K562 (cell line): ENCODE measurements around the gene TPK1. TPM values are rescaled to one million over a fixed set of nuclear protein-coding genes. Genes with fewer than 3 reads are reported as not detected.

Experiments
- ATAC-seq: fragments of 200-7000 bp; cut with Tn5 transposase; 3 replicates; pipeline ENCODE4 v1.9.1; 2020; ENCODE audit warnings: moderate library complexity
- BruUV-seq: library from RNA; stranded (reverse); fragments of 400-500 nt; replicated peaks from 2 replicates; lab custom pipeline; 2021; lab: Mats Ljungman, UMichigan
- CTCF ChIA-PET: fragments of 300-600 bp; formaldehyde crosslinking; extraction: SDS; loops from one replicate; lab custom pipeline; 2021; ENCODE audit warnings: low intra/inter-chr PET ratio; lab: Yijun Ruan, JAX
- POLR2A ChIA-PET: fragments of 300-600, 350-650 bp; sonication (Branson Sonifier 250); formaldehyde crosslinking; extraction: SDS; loops from one replicate; lab custom pipeline; 2021; ENCODE audit warnings: antibody characterized with exemption, inconsistent platforms; lab: Yijun Ruan, JAX
- DNase-seq, 4 experiments: peaks; one replicate each; pipeline versions ENCODE4 v3.0.0 to v3.0.0-alpha.2; 2011 to 2018; ENCODE audit warnings: low spot score in 3 of 4, mixed read lengths in 3 of 4; ENCODE audit errors: extremely low read depth in 1 of 4
- FAIRE-seq: peaks from 2 replicates; lab custom pipeline; 2011; peaks lifted over from hg19 to GRCh38; lab: Jason Lieb, UNC
- H2AFZ ChIP-seq: 2 replicates; pipeline ENCODE4 v1.6.0; 2011; ENCODE audit warnings: low read depth, low read length, control low read depth, inconsistent platforms
- H3K27ac ChIP-seq: fragments of 200-600 bp; 3 replicates; pipeline ENCODE4 v1.8.0; 2011; ENCODE audit warnings: low read depth, mild to moderate bottlenecking, control low read depth, inconsistent platforms, low read length, moderate library complexity, mixed read lengths; ENCODE audit errors: extremely low read depth
- H3K27me3 ChIP-seq, 2 experiments: fragments of 300-600 bp in 1 of 2; 2 replicates in 1 of 2; 3 replicates in 1 of 2; pipeline versions ENCODE4 v1.6.0 to v1.8.0; 2011; ENCODE audit warnings: inconsistent platforms in 2 of 2, low read length in 2 of 2, mild to moderate bottlenecking in 1 of 2, mixed read lengths in 1 of 2, moderate library complexity in 1 of 2; ENCODE audit not compliant: control insufficient read depth in 2 of 2, insufficient read depth in 2 of 2
- H3K36me3 ChIP-seq: fragments of 300-600 bp; 3 replicates; pipeline ENCODE4 v1.8.0; 2011; ENCODE audit warnings: mild to moderate bottlenecking, low read length, inconsistent platforms; ENCODE audit not compliant: control insufficient read depth, insufficient read depth
- H3K4me1 ChIP-seq, 2 experiments: fragments of 200-600 bp in 1 of 2; replicated peaks in 1 of 2; 2 replicates in 1 of 2; 3 replicates in 1 of 2; pipeline versions ENCODE4 v1.5.1 to v1.8.0; 2011; ENCODE audit warnings: inconsistent platforms in 2 of 2, low read length in 2 of 2, mild to moderate bottlenecking in 1 of 2, mixed read lengths in 1 of 2, moderate library complexity in 1 of 2; ENCODE audit not compliant: control insufficient read depth in 2 of 2, insufficient read depth in 2 of 2
- H3K4me2 ChIP-seq: 2 replicates; pipeline ENCODE4 v1.6.1; 2011; ENCODE audit warnings: low read length, control low read depth, inconsistent platforms, mixed read lengths; ENCODE audit not compliant: insufficient read depth
- H3K4me3 ChIP-seq: fragments of 200-600 bp; sonication (generic), shearing (Covaris generic); 2 replicates; pipeline ENCODE4 v1.5.1; 2016; ENCODE audit warnings: control low read depth, inconsistent platforms
- H3K79me2 ChIP-seq: fragments of 200-600 bp; 3 replicates; pipeline ENCODE4 v1.8.0; 2011; ENCODE audit warnings: low read length, inconsistent platforms; ENCODE audit not compliant: control insufficient read depth, insufficient read depth
- H3K9ac ChIP-seq, 2 experiments: 2 replicates each; pipeline versions ENCODE4 v1.6.0 to v1.6.1; 2011; ENCODE audit warnings: low read depth in 2 of 2, low read length in 2 of 2, control low read depth in 1 of 2, inconsistent platforms in 1 of 2, mild to moderate bottlenecking in 1 of 2, mixed read lengths in 1 of 2; ENCODE audit not compliant: insufficient read depth in 1 of 2
- H3K9me1 ChIP-seq: one replicate; pipeline ENCODE4 v1.6.0; 2011; ENCODE audit warnings: inconsistent platforms, mild to moderate bottlenecking, low read length, moderate library complexity; ENCODE audit not compliant: control insufficient read depth, insufficient read depth
- H3K9me3 ChIP-seq: replicated peaks from 2 replicates; pipeline ENCODE4 v1.5.1; 2011; ENCODE audit warnings: low read depth, low read length, inconsistent platforms; ENCODE audit not compliant: control insufficient read depth, insufficient read depth
- H4K20me1 ChIP-seq: replicated peaks from 2 replicates; pipeline ENCODE4 v1.6.1; 2011; ENCODE audit warnings: low read length, inconsistent platforms, mixed read lengths; ENCODE audit not compliant: control insufficient read depth, insufficient read depth
- DPF2 ChIP-seq: fragments of 450-650 bp; IDR thresholded peaks from 2 replicates; pipeline ENCODE4 v1.6.1; 2016
- HSF4 ChIP-seq: fragments of 250-450 bp; sonication (Bioruptor Pico); IDR thresholded peaks from 2 replicates; pipeline ENCODE4 v2.1.2; 2022; ENCODE audit warnings: mild to moderate bottlenecking, moderate library complexity, borderline replicate concordance
- MEF2A ChIP-seq: IDR thresholded peaks from 2 replicates; pipeline ENCODE4 v1.6.1; 2011; ENCODE audit warnings: low read depth, mild to moderate bottlenecking, low read length, moderate library complexity; ENCODE audit not compliant: control insufficient read depth
- MIER1 ChIP-seq: fragments of 450-650 bp; IDR thresholded peaks from 2 replicates; pipeline ENCODE4 v1.6.1; 2016; ENCODE audit warnings: antibody characterized with exemption, mild to moderate bottlenecking, low read depth
- NR2C2 ChIP-seq, 2 experiments: fragments of 200-800 bp in 1 of 2; sonication (Bioruptor generic) in 1 of 2; sonication (generic) in 1 of 2; formaldehyde crosslinking in 1 of 2; IDR thresholded peaks; 2 replicates each; pipeline versions ENCODE4 v1.6.1 to v1.8.0; 2016 to 2022; ENCODE audit warnings: mild to moderate bottlenecking in 1 of 2, missing compliant biosample characterization in 1 of 2, missing genetic modification characterization in 1 of 2, missing genetic modification reagents in 1 of 2
- TCFL5 ChIP-seq: fragments of 250-450 bp; sonication (Bioruptor Pico); conservative IDR thresholded peaks from 2 replicates; pipeline ENCODE4 v1.6.1; 2021; ENCODE audit warnings: mild to moderate bottlenecking, moderate library complexity, matching md5 sums
- ZNF324 ChIP-seq: fragments of 250-450 bp; sonication (Bioruptor Pico); IDR thresholded peaks from 2 replicates; pipeline ENCODE4 v1.4.0; 2020; ENCODE audit warnings: mild to moderate bottlenecking
- WGBS: fragments of 100-300 bp; shearing (Covaris generic); methylation state at CpG from one replicate; pipeline ENCODE4 v1.1.6; 2016; ENCODE audit warnings: low coverage, mixed read lengths; ENCODE audit not compliant: insufficient coverage; ENCODE audit errors: missing lambda C conversion rate; 5-methylcytosine and 5-hydroxymethylcytosine counted together
- in situ Hi-C: fragments of 300-500 bp; cut with MboI; formaldehyde crosslinking; loops from 4 replicates; pipeline ENCODE4 v1.15.0; 2018; ENCODE audit warnings: inconsistent platforms, mixed read lengths
- intact Hi-C: fragments of 100-400 bp; cut with micrococcal nuclease; formaldehyde crosslinking; loops from 2 replicates; pipeline ENCODE4 v1.14.2; 2022
- polyA plus RNA-seq, 8 experiments: library from polyadenylated mRNA; depleted of rRNA in 4 of 8; stranded (reverse) in 5 of 8; unstranded in 3 of 8; fragments of >200 nt; fragmentation: Nextera tagmentation in 2 of 8; fragmentation: Illumina TruSeq in 1 of 8; extraction: Ambion mirVana in 2 of 8; extraction: Trizol in 1 of 8; gene quantifications; 2 replicates each; pipeline versions ENCODE4 v1.2.1 to v1.2.3, GENCODE V29; 2011 to 2014; ENCODE audit warnings: inconsistent platforms in 1 of 8, missing spikeins in 1 of 8
- total RNA-seq, 7 experiments: library from RNA; depleted of rRNA in 6 of 7; stranded (reverse); fragments of >200 nt in 6 of 7; fragmentation: Illumina TruSeq in 2 of 7; extraction: Trizol in 2 of 7; gene quantifications; 2 replicates each; pipeline versions ENCODE4 v1.2.1 to v1.2.3, GENCODE V29; 2011 to 2021; ENCODE audit warnings: low replicate concordance in 1 of 7
- TF ChIP-seq, protein P1 (sequence below): sonication (generic); formaldehyde crosslinking; IDR thresholded peaks from 2 replicates; pipeline ENCODE4 v1.8.1; 2023; ENCODE audit warnings: mild to moderate bottlenecking, missing genetic modification reagents

TPK1 gene
- total and polyA plus RNA-seq, 9 of the 15 experiments (the other 6 are each of a cell fraction or from before 2014, with no cell fraction given): 5.1 to 16.2 (median 9.2) TPM

DNA sequence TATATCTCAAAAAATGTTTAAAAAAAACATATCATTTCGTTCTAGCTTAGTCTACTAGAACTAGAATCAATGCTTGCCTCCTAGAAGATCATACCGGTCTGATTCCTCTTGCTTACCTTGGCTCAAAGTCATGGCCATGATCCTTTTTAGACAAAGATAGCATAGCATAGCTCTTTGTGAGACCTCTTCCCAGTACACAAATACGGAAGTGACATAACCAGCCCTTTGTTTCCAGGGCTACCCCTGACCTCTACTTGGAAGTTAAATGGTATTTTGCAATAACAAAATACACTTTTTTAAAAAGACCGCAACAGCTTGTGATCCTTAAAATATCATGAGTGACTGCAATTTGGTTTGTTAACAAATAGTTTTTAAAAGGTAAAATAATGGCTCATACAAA, 301.7 kb downstream of the TPK1 start:
- TF ChIP-seq, protein P1, sequence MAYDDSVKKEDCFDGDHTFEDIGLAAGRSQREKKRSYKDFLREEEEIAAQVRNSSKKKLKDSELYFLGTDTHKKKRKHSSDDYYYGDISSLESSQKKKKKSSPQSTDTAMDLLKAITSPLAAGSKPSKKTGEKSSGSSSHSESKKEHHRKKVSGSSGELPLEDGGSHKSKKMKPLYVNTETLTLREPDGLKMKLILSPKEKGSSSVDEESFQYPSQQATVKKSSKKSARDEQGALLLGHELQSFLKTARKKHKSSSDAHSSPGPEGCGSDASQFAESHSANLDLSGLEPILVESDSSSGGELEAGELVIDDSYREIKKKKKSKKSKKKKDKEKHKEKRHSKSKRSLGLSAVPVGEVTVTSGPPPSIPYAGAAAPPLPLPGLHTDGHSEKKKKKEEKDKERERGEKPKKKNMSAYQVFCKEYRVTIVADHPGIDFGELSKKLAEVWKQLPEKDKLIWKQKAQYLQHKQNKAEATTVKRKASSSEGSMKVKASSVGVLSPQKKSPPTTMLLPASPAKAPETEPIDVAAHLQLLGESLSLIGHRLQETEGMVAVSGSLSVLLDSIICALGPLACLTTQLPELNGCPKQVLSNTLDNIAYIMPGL (CRISPR knock-in tag): no peak
- TF ChIP-seq DPF2: no peak
- no peak for TF ChIP-seq MIER1
- TF ChIP-seq TCFL5 (CRISPR knock-in tag): no peak
- TF ChIP-seq HSF4 (CRISPR knock-in tag): no peak
- ATAC-seq (no peak), FAIRE-seq (no peak), DNase-seq (no peak)
- H4K20me1 ChIP-seq: no peaks in the 10 kb centered on the region
- H3K9ac ChIP-seq: no peak overlapping the region
- in situ Hi-C loops (no loop called here), intact Hi-C loops (no loop called here)
- WGBS: 0% methylated on average over 4 of the region's 4 CpGs
- no peak overlapping the region for H3K4me2 ChIP-seq
- no peaks in the 10 kb centered on the region for H3K4me1 ChIP-seq
- H3K27ac ChIP-seq: no peak overlapping the region
- no peaks in the 10 kb centered on the region for H3K36me3 ChIP-seq
- CTCF ChIA-PET: no interaction called here
- H2AFZ ChIP-seq: no peak overlapping the region
- H3K9me3 ChIP-seq: no peaks in the 10 kb centered on the region
- no peaks in the 10 kb centered on the region for H3K27me3 ChIP-seq
- no peak overlapping the region for H3K4me3 ChIP-seq
- POLR2A ChIA-PET: no interaction called here
- BruUV-seq: no TSS peak
- no peaks in the 10 kb centered on the region for H3K9me1 ChIP-seq
- no peaks in the 10 kb centered on the region for H3K79me2 ChIP-seq

GRCh38 chr7:144531181-144531580, 304.7 kb downstream of the TPK1 start:
- Histone ChIP-seq H3K27me3 (no peaks in the 10 kb centered on the region), H3K36me3 (no peaks in the 10 kb centered on the region), H3K27ac (no peak overlapping the region), H3K4me3 (no peak overlapping the region), H3K4me2 (no peak overlapping the region), H3K9me1 (no peaks in the 10 kb centered on the region), H3K79me2 (no peaks in the 10 kb centered on the region), H3K9ac (no peak overlapping the region), H3K9me3 (no peaks in the 10 kb centered on the region), H3K4me1 (no peaks in the 10 kb centered on the region), H4K20me1 (no peaks in the 10 kb centered on the region), H2AFZ (no peak overlapping the region)
- ATAC-seq (no peak), FAIRE-seq (no peak), DNase-seq (no peak)
- POLR2A ChIA-PET: no interaction called here
- intact Hi-C loops: no loop called here
- in situ Hi-C loops: no loop called here
- BruUV-seq: no TSS peak
- CTCF ChIA-PET: no interaction called here
- TF ChIP-seq ZNF324 (CRISPR knock-in tag) (no peak), NR2C2 (CRISPR knock-in tag; IDR thresholded peaks at IDR 0.05) (no peak), NR2C2 (tag; IDR thresholded peaks at IDR 0.05) (no peak), MEF2A (no peak)
